Heart left ventricle (tissue), 16 donors: ENCODE measurements around the gene PCSK4. TPM values are rescaled to one million over a fixed set of nuclear protein-coding genes. Genes with fewer than 3 reads are reported as not detected.
A peak's percentile ranks its signal among the peaks of the same experiment; 100 is the strongest.

Source experiments
- ATAC-seq, 4 donors: fragments of 200-7000 bp; cut with Tn5 transposase; one replicate each; pipeline ENCODE4 v1.9.1; 2020 to 2022; ENCODE audit warnings: moderate library complexity in 4 of 4, mild to moderate bottlenecking in 3 of 4, moderate number of reproducible peaks in 1 of 4
- DNase-seq, 5 donors: peaks; one replicate each; pipeline ENCODE4 v3.0.0-alpha.2; 2020
- H3K27ac ChIP-seq, 12 donors: fragments of 200-600 bp; sonication (generic) in 4 of 12; one replicate each; pipeline versions ENCODE4 v1.5.0 to v1.8.0; 2016 to 2022; ENCODE audit warnings: mild to moderate bottlenecking in 2 of 12
- H3K27me3 ChIP-seq, 9 donors: fragments of 200-600 bp; sonication (generic) in 2 of 9; one replicate each; pipeline versions ENCODE4 v1.5.1 to v1.8.0; 2016 to 2022; ENCODE audit warnings: mild to moderate bottlenecking in 3 of 9
- H3K36me3 ChIP-seq, 9 donors: fragments of 200-600 bp; sonication (generic) in 2 of 9; one replicate each; pipeline versions ENCODE4 v1.5.0 to v1.8.0; 2018 to 2022; ENCODE audit warnings: mild to moderate bottlenecking in 2 of 9
- H3K4me1 ChIP-seq, 12 donors: fragments of 200-600 bp; sonication (generic) in 4 of 12; one replicate each; pipeline versions ENCODE4 v1.5.0 to v1.8.0; 2016 to 2022; ENCODE audit warnings: mild to moderate bottlenecking in 3 of 12
- H3K4me3 ChIP-seq, 12 donors: fragments of 200-600 bp; sonication (generic) in 4 of 12; one replicate each; pipeline versions ENCODE4 v1.5.0 to v1.8.0; 2017 to 2022; ENCODE audit warnings: mild to moderate bottlenecking in 9 of 12, moderate library complexity in 4 of 12
- H3K9me3 ChIP-seq, 12 donors: fragments of 200-600 bp; sonication (generic) in 4 of 12; one replicate each; pipeline versions ENCODE4 v1.5.0 to v1.8.0; 2016 to 2022; ENCODE audit warnings: mild to moderate bottlenecking in 1 of 12
- POLR2A ChIP-seq, 2 donors: fragments of 450-650 bp; IDR thresholded peaks; one replicate each; pipeline ENCODE4 v1.6.1; 2017; ENCODE audit warnings: antibody characterized with exemption in 2 of 2, mild to moderate bottlenecking in 2 of 2, moderate library complexity in 2 of 2
- WGBS, 4 donors: extraction: QIAGEN DNeasy Blood & Tissue Kit in 2 of 4; methylation state at CpG; one replicate each; pipeline versions ENCODE4 v1.1.5 to v1.1.7; 2013 to 2018; 5-methylcytosine and 5-hydroxymethylcytosine counted together
- intact Hi-C, 10 donors: fragments of 100-400 bp; cut with DNase I; formaldehyde crosslinking; loops; one replicate each; pipeline versions ENCODE4 v1.11.1 to v1.14.2; 2022
- polyA plus RNA-seq, 2 donors: library from polyadenylated mRNA; stranded (reverse); fragments of 200-250 nt; gene quantifications; one replicate each; pipeline ENCODE4 v1.2.3, GENCODE V29; 2013
- total RNA-seq, 9 donors: library from RNA; depleted of rRNA in 2 of 9; stranded (reverse); fragments of >200 nt in 2 of 9; fragmentation: NEBNext Ultra II Directional in 3 of 9; extraction: Animal tissue kit (Norgen Biotek cat#: 25700) in 3 of 9; gene quantifications; one replicate each; pipeline versions ENCODE4 v1.1.0 to v1.2.4, GENCODE V29; 2016 to 2023
- TF ChIP-seq, protein P1 (sequence below), 12 donors: fragments of 200-600 bp; sonication (generic) in 4 of 12; IDR thresholded peaks; one replicate each; pipeline versions ENCODE4 v1.5.0 to v1.8.0; 2018 to 2022; ENCODE audit warnings: antibody characterized with exemption in 12 of 12, mild to moderate bottlenecking in 5 of 12
- donor health status: ischemic (EF 13 %, LVEDD 7.1; RV severe dilation, severe dysfunction).
- donor health status: healthy with polysubstance abuse.
- donor health status: DM: no; HTN: yes; CAD: no.
- donor health status: DM: no; HTN: no; CAD: no.
- donor health status: ischemic (EF 25% LVEDD 6.9; RV normal size, moderate dysfunction).
- donor health status: ischemic (EF 25% LVEDD 5.7; RV mildly dilated, moderate dysfunction).
- donor health status: healthy.
- donor health status: DM: yes; HTN: yes; CAD: no.
- donor health status: ischemic (EF 35%, LVEDD 5.7; RV mildly dilated, moderate dysfunction).
- donor health status: nonischemic (EF 11% LVEDD 7.7; RV severe dilation, severe dysfunction).
- donor health status: DM: yes; HTN: yes; CAD: no.
- donor health status: PGD.
- donor health status: ischemic (EF 29% LVEDD 5.4; RV normal size, mild dysfunction).
- donor health status: nonischemic (EF 23%, LVEDD 6.1; RV moderate dilation, normal function).

The PCSK4 gene
- total and polyA plus RNA-seq, 11 donors = 0.31 to 1.9 (median 1.2) TPM

DNA sequence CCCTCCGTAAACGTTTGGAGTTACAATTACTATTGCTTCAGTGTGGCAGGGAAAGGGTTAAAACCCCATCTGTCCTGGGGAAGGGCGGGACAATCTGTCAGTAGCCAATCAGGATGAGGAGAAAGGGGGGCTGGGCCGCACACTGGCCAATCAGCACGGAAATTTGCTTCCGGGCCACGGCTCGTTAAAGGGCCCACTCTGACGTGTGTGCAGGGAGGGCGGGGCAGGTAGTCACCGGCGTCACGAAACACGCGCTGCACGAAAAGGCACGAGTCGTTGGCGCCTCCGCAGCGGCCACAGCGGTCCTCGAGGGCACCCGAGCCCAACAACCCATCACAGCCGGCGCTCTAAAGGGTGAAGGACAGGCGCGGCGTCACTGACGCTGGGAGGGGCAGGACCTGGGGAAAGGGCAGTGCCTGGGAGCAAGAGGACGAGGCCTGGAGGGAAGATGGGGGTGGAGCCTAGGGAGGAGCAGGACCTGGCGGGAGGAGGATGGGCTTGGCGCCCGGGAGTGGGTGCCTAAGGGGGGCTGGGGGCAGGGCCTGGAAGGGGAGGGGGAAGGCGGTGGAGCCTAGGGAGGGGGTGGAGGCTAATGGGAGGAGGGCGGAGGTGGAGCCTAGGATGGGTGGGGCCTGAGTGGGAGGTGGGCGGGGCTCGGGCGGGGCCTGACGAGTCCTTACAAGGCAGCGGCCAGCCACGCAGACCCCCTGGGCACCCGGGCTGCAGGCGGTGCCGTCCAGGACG lies 17.8 kb upstream of the PCSK4 start:
- peaks cover 0 to 60% (median 20%) of the 10 kb centered on the region in 12 donors for H3K4me1 ChIP-seq
- H3K27me3 ChIP-seq = peaks cover 0 to 29% (median 4%) of the 10 kb centered on the region in 9 donors
- 1 to 3% (median 2%) methylated on average over 12 to 46 of the region's 46 CpGs for WGBS, 4 donors
- intact Hi-C loops = no loop called here
- peaks cover 0 to 6% (median 0%) of the 10 kb centered on the region in 12 donors for H3K9me3 ChIP-seq
- H3K36me3 ChIP-seq = peaks cover 0 to 13% (median 5%) of the 10 kb centered on the region in 9 donors
- peak overlapping the region; percentile 1 to 90 (median 84) for H3K27ac ChIP-seq
- DNase-seq (peak; percentile 92 to 96 (median 93)), ATAC-seq (peak; percentile 88 to 91 (median 90))
- H3K4me3 ChIP-seq = peak overlapping the region in 10 of 12 donors; percentile 24 to 59 (median 46)
- TF ChIP-seq, protein P1, sequence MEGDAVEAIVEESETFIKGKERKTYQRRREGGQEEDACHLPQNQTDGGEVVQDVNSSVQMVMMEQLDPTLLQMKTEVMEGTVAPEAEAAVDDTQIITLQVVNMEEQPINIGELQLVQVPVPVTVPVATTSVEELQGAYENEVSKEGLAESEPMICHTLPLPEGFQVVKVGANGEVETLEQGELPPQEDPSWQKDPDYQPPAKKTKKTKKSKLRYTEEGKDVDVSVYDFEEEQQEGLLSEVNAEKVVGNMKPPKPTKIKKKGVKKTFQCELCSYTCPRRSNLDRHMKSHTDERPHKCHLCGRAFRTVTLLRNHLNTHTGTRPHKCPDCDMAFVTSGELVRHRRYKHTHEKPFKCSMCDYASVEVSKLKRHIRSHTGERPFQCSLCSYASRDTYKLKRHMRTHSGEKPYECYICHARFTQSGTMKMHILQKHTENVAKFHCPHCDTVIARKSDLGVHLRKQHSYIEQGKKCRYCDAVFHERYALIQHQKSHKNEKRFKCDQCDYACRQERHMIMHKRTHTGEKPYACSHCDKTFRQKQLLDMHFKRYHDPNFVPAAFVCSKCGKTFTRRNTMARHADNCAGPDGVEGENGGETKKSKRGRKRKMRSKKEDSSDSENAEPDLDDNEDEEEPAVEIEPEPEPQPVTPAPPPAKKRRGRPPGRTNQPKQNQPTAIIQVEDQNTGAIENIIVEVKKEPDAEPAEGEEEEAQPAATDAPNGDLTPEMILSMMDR (IDR thresholded peaks at IDR 0.05) = no peak
- TF ChIP-seq POLR2A (IDR thresholded peaks at IDR 0.05) = no peak

DNA sequence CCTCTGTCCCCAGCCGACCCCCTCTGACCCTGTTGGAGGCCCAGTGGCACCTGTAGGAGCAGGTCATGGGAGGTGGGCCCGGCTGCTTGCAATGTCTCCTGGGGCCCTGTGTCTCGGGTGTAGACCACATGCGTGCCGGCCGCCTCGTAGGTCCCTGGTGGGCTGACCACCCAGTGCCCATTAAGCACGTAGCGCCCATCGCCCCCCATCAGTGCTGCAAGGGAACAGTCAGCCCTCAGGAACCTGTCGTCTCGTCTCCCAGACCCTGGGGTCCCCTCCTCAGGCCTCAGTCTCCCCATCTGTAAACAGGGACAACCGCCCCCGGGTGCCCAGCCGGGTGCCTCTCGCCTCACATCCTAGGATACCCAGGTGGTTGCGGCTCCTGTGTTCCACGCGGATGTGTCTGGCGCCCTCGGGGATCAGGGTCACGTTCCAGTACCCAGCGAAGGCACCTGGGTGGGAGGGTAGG lies 17.1 kb upstream of the PCSK4 start:
- H3K36me3 ChIP-seq = peaks cover 0 to 13% (median 5%) of the 10 kb centered on the region in 9 donors
- DNase-seq (no peak), ATAC-seq (no peak)
- intact Hi-C loops = no loop called here
- H3K27me3 ChIP-seq = peaks cover 0 to 24% (median 8%) of the 10 kb centered on the region in 9 donors
- 60 to 67% (median 66%) methylated on average over 8 to 23 of the region's 23 CpGs for WGBS, 4 donors
- peaks cover 0 to 6% (median 0%) of the 10 kb centered on the region in 12 donors for H3K9me3 ChIP-seq
- H3K27ac ChIP-seq = peak overlapping the region in 11 of 12 donors; percentile 24 to 90 (median 85)
- H3K4me1 ChIP-seq = peaks cover 0 to 56% (median 22%) of the 10 kb centered on the region in 12 donors
- no peak for TF ChIP-seq POLR2A (IDR thresholded peaks at IDR 0.05)
- TF ChIP-seq, protein P1 (IDR thresholded peaks at IDR 0.05) = no peak
- H3K4me3 ChIP-seq = peak overlapping the region in 9 of 12 donors; percentile 23 to 59 (median 48)

DNA sequence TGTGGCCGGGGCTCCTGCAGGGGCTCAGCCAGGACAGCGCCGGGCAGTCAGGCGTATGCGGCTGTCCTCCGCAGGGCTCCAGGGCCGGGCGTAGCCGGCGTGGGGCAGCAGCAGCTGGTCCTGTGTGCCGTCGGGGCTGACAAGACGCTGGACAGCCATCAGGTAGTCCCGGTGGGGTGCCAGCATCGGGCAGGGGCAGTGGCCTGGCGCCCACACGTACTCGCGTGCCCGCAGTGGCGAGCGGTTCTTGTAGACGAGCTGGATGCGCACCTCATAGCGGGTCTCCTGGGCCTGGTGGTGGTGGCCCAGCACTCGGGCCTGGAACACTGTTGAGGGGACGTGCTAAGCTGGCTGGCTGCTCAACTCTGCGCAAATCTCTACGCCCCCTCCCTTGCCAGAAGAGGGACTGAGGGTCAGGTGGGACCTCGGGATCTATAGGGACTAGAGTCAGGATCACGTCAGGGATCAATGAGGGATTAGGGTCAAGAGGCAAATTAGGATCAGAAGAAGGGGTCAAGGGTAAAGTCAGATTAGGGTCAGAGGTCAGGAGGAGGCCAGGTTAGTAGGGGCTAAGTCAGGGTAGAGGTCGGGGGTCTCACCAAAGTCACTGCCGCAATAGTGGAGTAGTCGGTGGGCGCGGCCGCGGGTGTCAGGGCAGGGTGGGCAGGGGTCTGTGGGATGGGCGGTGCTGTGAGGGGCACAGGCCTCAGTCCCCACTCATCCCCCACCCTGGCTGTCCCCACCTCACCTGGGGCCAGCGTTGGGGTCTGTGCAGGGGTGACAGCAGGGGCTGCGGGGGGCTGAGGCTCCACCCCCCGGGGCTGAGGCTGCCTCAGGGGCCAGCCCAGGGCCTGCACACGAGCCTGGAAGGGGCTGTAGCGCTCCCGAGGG lies 16.1 kb upstream of the PCSK4 start:
- H3K9me3 ChIP-seq = peaks cover 0 to 6% (median 0%) of the 10 kb centered on the region in 12 donors
- intact Hi-C loops = no loop called here
- H3K27ac ChIP-seq = peak overlapping the region in 1 of 12 donors; percentile 89
- DNase-seq (no peak), ATAC-seq (no peak)
- peaks cover 0 to 13% (median 5%) of the 10 kb centered on the region in 9 donors for H3K36me3 ChIP-seq
- H3K4me1 ChIP-seq = peaks cover 0 to 46% (median 20%) of the 10 kb centered on the region in 12 donors
- peaks cover 0 to 20% (median 8%) of the 10 kb centered on the region in 9 donors for H3K27me3 ChIP-seq
- TF ChIP-seq, protein P1 (IDR thresholded peaks at IDR 0.05) = no peak
- TF ChIP-seq POLR2A (IDR thresholded peaks at IDR 0.05) = no peak
- 87 to 92% (median 89%) methylated on average over 31 to 45 of the region's 45 CpGs for WGBS, 4 donors
- no peak overlapping the region for H3K4me3 ChIP-seq
